Measurements from ENCODE around the gene TUSC2.

TUSC2 gene

GRCh38 chr3:50370594-50370993 lies 42.6 kb upstream of the TUSC2 start:
- DNase-seq (ENCODE audit: insufficient read length, low spot score) (no peak), FAIRE-seq (no peak)
- TF ChIP-seq CTCF (IDR thresholded peaks at IDR 0.05; ENCODE audit: insufficient read depth, missing control alignments) = peak; percentile 36

- FAIRE-seq (no peak), DNase-seq (ENCODE audit: insufficient read length, low spot score) (no peak)
- TF ChIP-seq CTCF (IDR thresholded peaks at IDR 0.05; ENCODE audit: insufficient read depth, missing control alignments) = no peak
Observed at GRCh38 chr3:50369012-50369670, 41.1 kb upstream of the TUSC2 start.

GRCh38 chr3:50365842-50366220 lies 37.8 kb upstream of the TUSC2 start:
- TF ChIP-seq CTCF (IDR thresholded peaks at IDR 0.05; ENCODE audit: insufficient read depth, missing control alignments) = no peak
- DNase-seq (ENCODE audit: insufficient read length, low spot score) (no peak), FAIRE-seq (no peak)

- DNase-seq (ENCODE audit: insufficient read length, low spot score) (no peak), FAIRE-seq (no peak)
- TF ChIP-seq CTCF (IDR thresholded peaks at IDR 0.05; ENCODE audit: insufficient read depth, missing control alignments) = no peak
Observed at GRCh38 chr3:50365080-50365841, 37.2 kb upstream of the TUSC2 start.

GRCh38 chr3:50364573-50365079 lies 36.6 kb upstream of the TUSC2 start:
- FAIRE-seq (no peak), DNase-seq (ENCODE audit: insufficient read length, low spot score) (no peak)
- TF ChIP-seq CTCF (IDR thresholded peaks at IDR 0.05; ENCODE audit: insufficient read depth, missing control alignments) = no peak

GRCh38 chr3:50359760-50360110 lies 31.7 kb upstream of the TUSC2 start:
- no peak for DNase-seq (ENCODE audit: insufficient read length, low spot score)
- no peak for TF ChIP-seq CTCF (IDR thresholded peaks at IDR 0.05; ENCODE audit: insufficient read depth, missing control alignments)
- FAIRE-seq = no peak
